SH-SY5Y (cell line): ENCODE data around the gene STPG4.

Experiments
- GATA2 ChIP-seq: IDR thresholded peaks from 2 replicates; pipeline ENCODE4 v1.6.1; 2011; ENCODE audit warnings: mild to moderate bottlenecking, low read depth, low read length
- GATA3 ChIP-seq: IDR thresholded peaks from 2 replicates; pipeline ENCODE4 v1.6.1; 2011; ENCODE audit warnings: low read depth, mild to moderate bottlenecking, low read length, moderate library complexity

GRCh38 chr2:47069628-47070154 is 85.4 kb downstream of the STPG4 start:
- TF ChIP-seq GATA3 (no peak), GATA2 (no peak)
